Trophoblast cell (in vitro differentiated cells and primary cell): Measurements from ENCODE around the gene CLASP1.

Source experiments
- DNase-seq, 2 donors: peaks; one replicate each; pipeline ENCODE4 v3.0.0-alpha.2; 2016
- H2AFZ ChIP-seq: 2 replicates; pipeline ENCODE4 v1.6.1; 2013; ENCODE audit warnings: low read length, moderate library complexity, mild to moderate bottlenecking; ENCODE audit not compliant: insufficient read depth, poor library complexity
- H2AK5ac ChIP-seq: 2 replicates; pipeline ENCODE4 v1.6.1; 2013; ENCODE audit warnings: mild to moderate bottlenecking, low read length
- H2BK120ac ChIP-seq: 2 replicates; pipeline ENCODE4 v1.6.1; 2013; ENCODE audit warnings: low read length, mild to moderate bottlenecking, moderate library complexity; ENCODE audit not compliant: insufficient read depth, poor library complexity
- H2BK12ac ChIP-seq: 2 replicates; pipeline ENCODE4 v1.6.1; 2013; ENCODE audit warnings: mild to moderate bottlenecking, low read length, moderate library complexity
- H2BK5ac ChIP-seq: 2 replicates; pipeline ENCODE4 v1.6.1; 2013; ENCODE audit warnings: low read length, low read depth, moderate library complexity, mild to moderate bottlenecking; ENCODE audit not compliant: poor library complexity
- H3K14ac ChIP-seq: 2 replicates; pipeline ENCODE4 v1.6.1; 2013; ENCODE audit warnings: mild to moderate bottlenecking, low read length
- H3K18ac ChIP-seq: 2 replicates; pipeline ENCODE4 v1.6.1; 2013; ENCODE audit warnings: mild to moderate bottlenecking, low read length
- H3K23ac ChIP-seq: 2 replicates; pipeline ENCODE4 v1.6.1; 2013; ENCODE audit warnings: low read length
- H3K27ac ChIP-seq: 2 replicates; pipeline ENCODE4 v1.5.1; 2013; ENCODE audit warnings: low read depth, mild to moderate bottlenecking, inconsistent platforms, low read length, moderate library complexity
- H3K27me3 ChIP-seq: 2 replicates; pipeline ENCODE4 v1.6.1; 2013; ENCODE audit warnings: inconsistent platforms, mild to moderate bottlenecking, low read length, moderate library complexity; ENCODE audit not compliant: insufficient read depth
- H3K36me3 ChIP-seq, 2 experiments: 1 replicate in 1 of 2; 2 replicates in 1 of 2; pipeline ENCODE4 v1.6.1; 2013; ENCODE audit warnings: low read length in 2 of 2, mild to moderate bottlenecking in 2 of 2, moderate library complexity in 1 of 2; ENCODE audit not compliant: insufficient read depth in 2 of 2, control insufficient read depth in 1 of 2
- H3K4ac ChIP-seq: 2 replicates; pipeline ENCODE4 v1.6.1; 2013; ENCODE audit warnings: low read depth, mild to moderate bottlenecking, low read length, moderate library complexity
- H3K4me1 ChIP-seq, 2 experiments: 1 replicate in 1 of 2; 2 replicates in 1 of 2; pipeline ENCODE4 v1.6.1; 2013; ENCODE audit warnings: low read length in 2 of 2, mild to moderate bottlenecking in 2 of 2, moderate library complexity in 1 of 2; ENCODE audit not compliant: insufficient read depth in 2 of 2, control insufficient read depth in 1 of 2
- H3K4me2 ChIP-seq: 2 replicates; pipeline ENCODE4 v1.6.1; 2013; ENCODE audit warnings: inconsistent platforms, mild to moderate bottlenecking, low read length, moderate library complexity
- H3K4me3 ChIP-seq: 2 replicates; pipeline ENCODE4 v1.5.1; 2013; ENCODE audit warnings: mild to moderate bottlenecking, low read depth, low read length, inconsistent platforms
- H3K79me1 ChIP-seq: one replicate; pipeline ENCODE4 v1.6.1; 2013; ENCODE audit warnings: low read length
- H3K79me2 ChIP-seq: 2 replicates; pipeline ENCODE4 v1.6.1; 2013; ENCODE audit warnings: low read length, mild to moderate bottlenecking; ENCODE audit not compliant: control insufficient read depth, insufficient read depth, poor library complexity
- H3K9ac ChIP-seq: 2 replicates; pipeline ENCODE4 v1.6.1; 2013; ENCODE audit warnings: mild to moderate bottlenecking, low read length
- H3K9me3 ChIP-seq: 2 replicates; pipeline ENCODE4 v1.6.1; 2013; ENCODE audit warnings: low read depth, mild to moderate bottlenecking, control low read depth, inconsistent platforms, low read length; ENCODE audit not compliant: insufficient read depth
- H4K12ac ChIP-seq: 2 replicates; pipeline ENCODE4 v1.6.1; 2013; ENCODE audit warnings: low read depth, mild to moderate bottlenecking, low read length, moderate library complexity
- H4K8ac ChIP-seq: 2 replicates; pipeline ENCODE4 v1.6.1; 2013; ENCODE audit warnings: low read depth, mild to moderate bottlenecking, low read length, moderate library complexity
- H4K91ac ChIP-seq: one replicate; pipeline ENCODE4 v1.6.1; 2013; ENCODE audit warnings: low read depth, mild to moderate bottlenecking, low read length, moderate library complexity
- WGBS: extraction: QIAGEN DNeasy Blood & Tissue Kit; methylation state at CpG from one replicate; pipeline ENCODE4 v1.1.7; 2013; ENCODE audit warnings: missing lambda C conversion rate; ENCODE audit not compliant: insufficient read length, insufficient coverage; ENCODE audit errors: extremely low coverage; 5-methylcytosine and 5-hydroxymethylcytosine counted together

CLASP1 gene

GRCh38 chr2:121625953-121626352, 23.3 kb downstream of the CLASP1 start:
- H3K36me3 ChIP-seq, result no peaks in the 10 kb centered on the region
- no CpG with 5 or more reads among the region's 3 CpGs for WGBS

GRCh38 chr2:121617042-121617599, 32.1 kb downstream of the CLASP1 start:
- H4K91ac ChIP-seq, result no peak overlapping the region
- H3K4me1 ChIP-seq, result peaks cover 0 to 3% of the 10 kb centered on the region in 2 experiments
- H3K14ac ChIP-seq, result no peak overlapping the region
- no peak overlapping the region for H2BK5ac ChIP-seq
- no CpG with 5 or more reads among the region's 4 CpGs for WGBS
- H3K36me3 ChIP-seq, result peaks cover 0 to 2% of the 10 kb centered on the region in 2 experiments
- no peak for DNase-seq
- H3K4ac ChIP-seq, result no peak overlapping the region
- no peaks in the 10 kb centered on the region for H3K79me1 ChIP-seq
- no peaks in the 10 kb centered on the region for H3K9me3 ChIP-seq
- no peaks in the 10 kb centered on the region for H3K27me3 ChIP-seq
- H2AFZ ChIP-seq, result no peak overlapping the region
- no peak overlapping the region for H3K23ac ChIP-seq
- H4K8ac ChIP-seq, result no peak overlapping the region
- no peak overlapping the region for H2AK5ac ChIP-seq
- no peak overlapping the region for H3K4me3 ChIP-seq
- no peaks in the 10 kb centered on the region for H3K79me2 ChIP-seq
- H2BK120ac ChIP-seq, result no peak overlapping the region
- no peak overlapping the region for H4K12ac ChIP-seq
- H3K4me2 ChIP-seq, result no peak overlapping the region
- H3K18ac ChIP-seq, result no peak overlapping the region
- H3K27ac ChIP-seq, result no peak overlapping the region
- no peak overlapping the region for H3K9ac ChIP-seq
- H2BK12ac ChIP-seq, result no peak overlapping the region

More at GRCh38 chr2:121625953-121626352, 23.3 kb downstream of the CLASP1 start:
- no peak overlapping the region for H3K4ac ChIP-seq
- H3K14ac ChIP-seq, result no peak overlapping the region
- H4K91ac ChIP-seq, result no peak overlapping the region
- no peak overlapping the region for H3K23ac ChIP-seq
- H3K27me3 ChIP-seq, result no peaks in the 10 kb centered on the region
- H3K4me1 ChIP-seq, result no peaks in the 10 kb centered on the region
- no peak overlapping the region for H3K9ac ChIP-seq
- no peak overlapping the region for H4K8ac ChIP-seq
- no peak overlapping the region for H2BK5ac ChIP-seq
- no peak for DNase-seq
- no peaks in the 10 kb centered on the region for H3K79me1 ChIP-seq
- no peak overlapping the region for H3K27ac ChIP-seq
- H3K79me2 ChIP-seq, result no peaks in the 10 kb centered on the region
- no peak overlapping the region for H2AFZ ChIP-seq
- no peak overlapping the region for H2BK120ac ChIP-seq
- no peak overlapping the region for H2BK12ac ChIP-seq
- no peak overlapping the region for H4K12ac ChIP-seq
- H3K4me3 ChIP-seq, result no peak overlapping the region
- no peak overlapping the region for H3K4me2 ChIP-seq
- H3K18ac ChIP-seq, result no peak overlapping the region
- no peak overlapping the region for H2AK5ac ChIP-seq
- no peaks in the 10 kb centered on the region for H3K9me3 ChIP-seq

GRCh38 chr2:121613774-121614173, 35.5 kb downstream of the CLASP1 start:
- Histone ChIP-seq H3K4me2 (no peak overlapping the region), H3K4ac (no peak overlapping the region), H4K12ac (no peak overlapping the region), H3K79me2 (no peaks in the 10 kb centered on the region), H3K36me3 (peaks cover 0 to 2% of the 10 kb centered on the region in 2 experiments), H2AK5ac (no peak overlapping the region), H3K18ac (no peak overlapping the region), H3K4me1 (peaks cover 0 to 3% of the 10 kb centered on the region in 2 experiments), H3K4me3 (no peak overlapping the region), H3K79me1 (no peaks in the 10 kb centered on the region), H2AFZ (no peak overlapping the region), H2BK120ac (no peak overlapping the region), H4K91ac (no peak overlapping the region), H3K14ac (no peak overlapping the region), H3K27me3 (no peaks in the 10 kb centered on the region), H3K27ac (no peak overlapping the region), H2BK12ac (no peak overlapping the region), H2BK5ac (no peak overlapping the region), H3K23ac (no peak overlapping the region), H3K9ac (no peak overlapping the region), H3K9me3 (no peaks in the 10 kb centered on the region), H4K8ac (no peak overlapping the region)
- DNase-seq, result no peak
- no CpG with 5 or more reads among the region's 1 CpG for WGBS

- no peak overlapping the region for H2BK12ac ChIP-seq
- no peaks in the 10 kb centered on the region for H3K79me1 ChIP-seq
- no peaks in the 10 kb centered on the region for H3K9me3 ChIP-seq
- H3K79me2 ChIP-seq, result no peaks in the 10 kb centered on the region
- DNase-seq, result no peak
- no peak overlapping the region for H2AK5ac ChIP-seq
- no peak overlapping the region for H4K91ac ChIP-seq
- H4K12ac ChIP-seq, result no peak overlapping the region
- H3K4me1 ChIP-seq, result peaks cover 0 to 3% of the 10 kb centered on the region in 2 experiments
- no peak overlapping the region for H3K4ac ChIP-seq
- H3K27me3 ChIP-seq, result no peaks in the 10 kb centered on the region
- no peak overlapping the region for H3K27ac ChIP-seq
- no peak overlapping the region for H3K9ac ChIP-seq
- H3K4me2 ChIP-seq, result no peak overlapping the region
- H4K8ac ChIP-seq, result no peak overlapping the region
- no peak overlapping the region for H2BK120ac ChIP-seq
- H3K14ac ChIP-seq, result no peak overlapping the region
- peaks cover 0 to 2% of the 10 kb centered on the region in 2 experiments for H3K36me3 ChIP-seq
- H2AFZ ChIP-seq, result no peak overlapping the region
- H3K23ac ChIP-seq, result no peak overlapping the region
- no peak overlapping the region for H2BK5ac ChIP-seq
- H3K18ac ChIP-seq, result no peak overlapping the region
- no peak overlapping the region for H3K4me3 ChIP-seq
Measured at GRCh38 chr2:121613152-121613551, 36.1 kb downstream of the CLASP1 start.
